Neural crest cell (in vitro differentiated cells): ENCODE measurements around the gene ANKRD24. TPM values are rescaled to one million over a fixed set of nuclear protein-coding genes. Genes with fewer than 3 reads are reported as not detected.

Experiments used
- DNase-seq: peaks from one replicate; pipeline ENCODE4 v3.0.0; 2021; ENCODE audit warnings: low read depth, mixed read lengths, low spot score
- H3K27ac Mint-ChIP-seq: one replicate; pipeline ENCODE4 v1.8.0; 2021; ENCODE audit warnings: mild to moderate bottlenecking, mixed read lengths; ENCODE audit not compliant: unreplicated experiment
- H3K27me3 Mint-ChIP-seq: 2 replicates; pipeline ENCODE4 v1.8.0; 2021; ENCODE audit warnings: low read depth, mild to moderate bottlenecking, mixed read lengths
- H3K36me3 Mint-ChIP-seq: 2 replicates; pipeline ENCODE4 v1.8.0; 2021; ENCODE audit warnings: low read depth, mild to moderate bottlenecking, mixed read lengths
- H3K4me1 Mint-ChIP-seq: 2 replicates; pipeline ENCODE4 v1.8.0; 2021; ENCODE audit warnings: mixed read lengths
- H3K4me3 Mint-ChIP-seq: one replicate; pipeline ENCODE4 v1.8.0; 2021; ENCODE audit warnings: mild to moderate bottlenecking, mixed read lengths
- H3K9me3 Mint-ChIP-seq: 2 replicates; pipeline ENCODE4 v1.8.0; 2021; ENCODE audit warnings: mixed read lengths
- total RNA-seq: library from RNA; stranded (reverse); gene quantifications from 2 replicates; pipeline ENCODE4 v1.2.1, GENCODE V29; 2021
- TF ChIP-seq, protein P1 (sequence below): fragments of 200-600 bp; sonication (generic); conservative IDR thresholded peaks from 2 replicates; pipeline ENCODE4 v1.5.0; 2021; ENCODE audit warnings: antibody characterized with exemption, mild to moderate bottlenecking

ANKRD24 gene
- total RNA-seq, 1 donor from 2014 or later, result 0.19 TPM

DNA sequence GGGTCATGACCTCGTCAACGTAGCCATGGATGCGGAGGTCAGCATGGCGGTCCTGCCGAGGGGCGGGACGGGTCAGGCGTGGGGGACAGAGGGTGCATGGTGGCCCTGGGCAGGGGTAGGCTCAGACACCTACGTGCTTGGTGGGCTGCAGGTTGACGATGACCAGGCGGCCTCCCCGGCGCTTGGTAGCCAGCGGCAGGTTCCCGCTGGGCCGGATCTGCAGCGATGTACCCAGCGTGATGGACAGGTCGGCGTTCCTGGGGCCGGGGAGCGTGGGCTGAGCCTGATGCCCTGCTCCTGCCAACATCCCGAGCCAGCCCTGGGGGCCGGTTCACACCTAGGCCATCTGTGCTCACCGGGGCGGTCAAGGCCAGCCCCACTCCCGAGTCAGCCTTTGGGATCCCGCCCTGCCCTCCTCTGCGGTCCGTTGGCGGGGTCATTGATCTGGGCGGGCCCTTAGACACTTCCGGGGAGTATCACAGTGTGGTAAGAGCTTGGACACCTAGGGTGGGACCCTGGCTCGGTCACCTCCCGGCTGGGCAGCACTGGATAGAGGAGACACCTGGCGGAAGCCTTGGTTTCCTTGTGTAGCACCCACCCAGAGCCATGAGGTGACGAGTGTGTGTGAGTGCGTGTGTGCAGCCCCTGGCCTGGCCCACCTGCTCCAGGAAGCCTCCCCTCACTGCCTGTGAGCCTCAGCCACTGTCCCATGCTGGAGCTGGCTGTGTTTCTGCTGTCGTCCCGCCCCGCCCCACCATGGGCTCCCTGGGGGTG is 7.4 kb upstream of the ANKRD24 start:
- H3K27me3 Mint-ChIP-seq, result peaks cover 19% of the 10 kb centered on the region
- TF ChIP-seq, protein P1, sequence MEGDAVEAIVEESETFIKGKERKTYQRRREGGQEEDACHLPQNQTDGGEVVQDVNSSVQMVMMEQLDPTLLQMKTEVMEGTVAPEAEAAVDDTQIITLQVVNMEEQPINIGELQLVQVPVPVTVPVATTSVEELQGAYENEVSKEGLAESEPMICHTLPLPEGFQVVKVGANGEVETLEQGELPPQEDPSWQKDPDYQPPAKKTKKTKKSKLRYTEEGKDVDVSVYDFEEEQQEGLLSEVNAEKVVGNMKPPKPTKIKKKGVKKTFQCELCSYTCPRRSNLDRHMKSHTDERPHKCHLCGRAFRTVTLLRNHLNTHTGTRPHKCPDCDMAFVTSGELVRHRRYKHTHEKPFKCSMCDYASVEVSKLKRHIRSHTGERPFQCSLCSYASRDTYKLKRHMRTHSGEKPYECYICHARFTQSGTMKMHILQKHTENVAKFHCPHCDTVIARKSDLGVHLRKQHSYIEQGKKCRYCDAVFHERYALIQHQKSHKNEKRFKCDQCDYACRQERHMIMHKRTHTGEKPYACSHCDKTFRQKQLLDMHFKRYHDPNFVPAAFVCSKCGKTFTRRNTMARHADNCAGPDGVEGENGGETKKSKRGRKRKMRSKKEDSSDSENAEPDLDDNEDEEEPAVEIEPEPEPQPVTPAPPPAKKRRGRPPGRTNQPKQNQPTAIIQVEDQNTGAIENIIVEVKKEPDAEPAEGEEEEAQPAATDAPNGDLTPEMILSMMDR, result no peak
- peaks cover 4% of the 10 kb centered on the region for H3K4me1 Mint-ChIP-seq
- no peak overlapping the region for H3K4me3 Mint-ChIP-seq
- H3K36me3 Mint-ChIP-seq, result no peaks in the 10 kb centered on the region
- no peak for DNase-seq
- H3K9me3 Mint-ChIP-seq, result no peaks in the 10 kb centered on the region
- no peak overlapping the region for H3K27ac Mint-ChIP-seq

DNA sequence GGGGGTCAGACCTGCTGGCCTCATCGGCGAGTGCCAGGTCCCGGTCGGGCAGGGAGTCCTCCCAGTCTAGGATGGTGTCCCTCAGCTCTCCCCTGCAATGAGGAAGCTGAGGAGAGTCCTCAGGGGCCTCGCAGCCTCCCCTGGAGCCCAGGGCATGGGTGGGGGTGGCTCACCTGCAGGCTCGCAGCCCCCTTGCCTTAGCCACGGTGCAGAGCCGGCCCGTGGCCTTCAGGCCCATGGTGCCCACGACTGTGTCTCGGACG is 6.9 kb upstream of the ANKRD24 start:
- H3K9me3 Mint-ChIP-seq, result no peaks in the 10 kb centered on the region
- TF ChIP-seq, protein P1, result no peak
- DNase-seq, result no peak

DNA sequence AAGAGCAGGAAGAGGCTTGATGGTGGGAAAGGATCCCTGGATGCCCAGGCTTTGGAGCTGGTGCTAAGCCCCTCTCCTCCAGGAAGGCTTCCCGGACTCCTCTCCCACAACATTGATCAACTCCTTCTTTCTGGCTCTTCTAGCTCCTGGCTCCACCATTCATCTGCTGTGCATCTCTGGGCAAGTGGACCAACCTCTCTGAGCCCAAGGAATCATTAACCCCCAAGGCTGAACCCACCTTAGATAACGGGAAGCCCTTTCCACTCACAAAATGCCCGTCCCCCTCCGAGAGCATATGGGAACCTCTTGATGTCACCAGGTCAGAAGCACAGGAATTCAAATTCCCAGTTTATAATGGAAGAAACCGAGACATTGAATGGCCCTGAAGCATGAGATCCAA is 5.3 kb upstream of the ANKRD24 start:
- TF ChIP-seq, protein P1, result no peak
- no peaks in the 10 kb centered on the region for H3K9me3 Mint-ChIP-seq
- no peak overlapping the region for H3K4me3 Mint-ChIP-seq
- no peaks in the 10 kb centered on the region for H3K36me3 Mint-ChIP-seq
- DNase-seq, result no peak
- peaks cover 9% of the 10 kb centered on the region for H3K27me3 Mint-ChIP-seq
- no peak overlapping the region for H3K27ac Mint-ChIP-seq
- H3K4me1 Mint-ChIP-seq, result peaks cover 11% of the 10 kb centered on the region

More for the DNA sequence above, 6.9 kb upstream of the ANKRD24 start:
- Mint-ChIP-seq H3K36me3 (no peaks in the 10 kb centered on the region), H3K4me1 (peaks cover 4% of the 10 kb centered on the region), H3K27me3 (peaks cover 16% of the 10 kb centered on the region), H3K27ac (no peak overlapping the region), H3K4me3 (no peak overlapping the region)

DNA sequence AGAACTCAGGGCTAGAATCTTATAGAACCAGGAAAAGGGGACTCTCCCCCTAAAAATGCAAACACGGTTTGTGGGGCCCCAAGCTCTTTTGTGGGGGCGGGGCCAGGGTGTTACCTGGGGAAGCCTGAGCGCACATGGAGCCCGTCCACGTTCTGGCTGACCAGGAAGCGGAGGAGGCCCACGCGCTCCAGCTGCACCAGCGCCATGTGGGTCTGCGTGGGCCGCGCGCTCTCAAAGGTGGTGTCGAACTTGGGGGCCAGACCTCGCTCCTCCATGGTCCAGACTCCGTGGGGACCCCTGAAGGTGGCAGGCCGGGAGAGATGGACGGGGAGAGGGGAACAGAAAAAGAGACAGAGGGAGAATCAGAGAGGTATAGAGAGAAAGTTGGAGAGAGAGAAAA is 3.5 kb upstream of the ANKRD24 start:
- H3K27me3 Mint-ChIP-seq, result peaks cover 4% of the 10 kb centered on the region
- peak overlapping the region; percentile 76 for H3K4me3 Mint-ChIP-seq
- no peak for DNase-seq
- no peaks in the 10 kb centered on the region for H3K9me3 Mint-ChIP-seq
- H3K27ac Mint-ChIP-seq, result no peak overlapping the region
- peaks cover 17% of the 10 kb centered on the region for H3K4me1 Mint-ChIP-seq
- no peaks in the 10 kb centered on the region for H3K36me3 Mint-ChIP-seq
- TF ChIP-seq, protein P1, result no peak

DNA sequence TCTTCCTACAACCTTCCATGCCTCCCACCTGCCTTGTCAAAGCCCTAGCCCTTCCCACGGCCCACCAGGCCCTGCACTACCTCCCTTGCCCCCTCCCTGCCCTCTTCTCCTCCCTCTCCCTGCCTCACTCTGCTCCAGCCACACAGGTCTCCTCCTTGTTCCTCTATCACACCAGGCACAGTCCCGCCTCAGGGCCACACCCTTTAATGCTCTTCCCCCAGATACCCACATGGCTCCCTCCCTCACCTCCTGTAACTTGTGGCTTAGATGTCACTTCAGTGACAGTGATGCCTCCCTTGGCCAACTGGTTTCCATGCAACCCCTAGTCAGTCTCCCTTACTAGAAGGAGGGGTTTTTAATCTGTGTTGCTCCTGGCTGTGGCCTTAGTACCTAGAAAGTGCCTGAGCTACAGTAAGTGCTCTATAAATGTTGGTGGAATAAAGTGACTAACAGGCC is 1.4 kb upstream of the ANKRD24 start:
- H3K9me3 Mint-ChIP-seq, result no peaks in the 10 kb centered on the region
- peak overlapping the region; percentile 72 for H3K4me3 Mint-ChIP-seq
- H3K27ac Mint-ChIP-seq, result no peak overlapping the region
- H3K27me3 Mint-ChIP-seq, result peaks cover 18% of the 10 kb centered on the region
- no peaks in the 10 kb centered on the region for H3K36me3 Mint-ChIP-seq
- DNase-seq, result no peak
- peaks cover 17% of the 10 kb centered on the region for H3K4me1 Mint-ChIP-seq
- TF ChIP-seq, protein P1, result no peak
